Esophagus muscularis mucosa (tissue), 4 donors: Measurements from ENCODE around the gene MUC5B.

Source experiments
- EP300 ChIP-seq: sonication (generic); formaldehyde crosslinking; IDR thresholded peaks from one replicate; pipeline ENCODE4 v1.6.1; 2017; ENCODE audit warnings: antibody characterized with exemption
- POLR2A ChIP-seq: fragments of 450-650 bp; IDR thresholded peaks from one replicate; pipeline ENCODE4 v1.6.1; 2017; ENCODE audit warnings: antibody characterized with exemption, moderate library complexity, mild to moderate bottlenecking, low read depth
- TF ChIP-seq, protein P1 (sequence below), 3 experiments: fragments of 200-600 bp in 2 of 3; fragments of 450-650 bp in 1 of 3; sonication (generic) in 2 of 3; IDR thresholded peaks; one replicate each; pipeline ENCODE4 v1.5.1; 2017 to 2019; ENCODE audit warnings: antibody characterized with exemption in 3 of 3, mild to moderate bottlenecking in 2 of 3, moderate library complexity in 1 of 3

DNA sequence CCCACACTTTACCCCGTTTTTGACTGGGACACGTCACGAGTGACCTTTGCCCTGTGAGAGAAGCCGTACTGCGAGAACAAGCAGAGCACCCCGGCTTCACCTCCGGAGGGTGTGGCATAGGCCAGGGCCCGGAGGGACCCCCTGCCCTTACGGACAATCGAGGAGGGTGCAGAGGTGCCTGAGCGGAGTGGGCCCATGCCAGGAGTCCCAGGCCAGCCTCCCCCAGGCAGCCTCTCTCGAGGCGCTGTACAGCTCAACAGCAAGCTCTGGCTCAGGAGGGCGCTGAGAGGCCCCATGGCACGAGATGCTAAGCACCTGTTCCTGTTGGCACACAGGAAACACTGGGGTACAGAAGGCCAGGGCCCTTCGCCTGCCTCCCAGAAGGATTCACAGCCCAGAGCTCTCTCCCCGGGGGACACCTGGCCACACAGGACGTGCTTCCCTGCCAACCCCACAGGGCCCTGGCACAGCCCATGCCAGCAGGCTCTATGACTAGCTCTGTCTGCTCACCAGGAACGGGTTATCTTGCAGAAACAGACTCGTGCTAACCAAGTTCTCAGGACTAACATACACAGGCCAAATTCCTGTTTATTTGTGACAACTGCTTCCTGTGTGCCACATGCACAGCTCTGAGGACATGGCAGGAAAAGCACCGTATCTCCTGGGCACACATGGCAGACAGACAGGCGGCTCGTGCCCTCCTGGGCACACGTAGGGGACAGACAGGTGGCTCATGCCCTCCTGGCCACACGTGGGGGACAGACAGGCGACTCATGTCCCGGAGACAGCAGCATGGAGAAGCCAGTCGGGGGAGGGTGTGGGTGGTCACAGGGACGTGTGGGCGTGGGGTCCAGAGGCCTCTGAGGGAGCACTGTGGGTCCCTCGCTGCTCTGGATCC lies 75.0 kb downstream of the MUC5B start:
- TF ChIP-seq POLR2A, result no peak
- TF ChIP-seq, protein P1, sequence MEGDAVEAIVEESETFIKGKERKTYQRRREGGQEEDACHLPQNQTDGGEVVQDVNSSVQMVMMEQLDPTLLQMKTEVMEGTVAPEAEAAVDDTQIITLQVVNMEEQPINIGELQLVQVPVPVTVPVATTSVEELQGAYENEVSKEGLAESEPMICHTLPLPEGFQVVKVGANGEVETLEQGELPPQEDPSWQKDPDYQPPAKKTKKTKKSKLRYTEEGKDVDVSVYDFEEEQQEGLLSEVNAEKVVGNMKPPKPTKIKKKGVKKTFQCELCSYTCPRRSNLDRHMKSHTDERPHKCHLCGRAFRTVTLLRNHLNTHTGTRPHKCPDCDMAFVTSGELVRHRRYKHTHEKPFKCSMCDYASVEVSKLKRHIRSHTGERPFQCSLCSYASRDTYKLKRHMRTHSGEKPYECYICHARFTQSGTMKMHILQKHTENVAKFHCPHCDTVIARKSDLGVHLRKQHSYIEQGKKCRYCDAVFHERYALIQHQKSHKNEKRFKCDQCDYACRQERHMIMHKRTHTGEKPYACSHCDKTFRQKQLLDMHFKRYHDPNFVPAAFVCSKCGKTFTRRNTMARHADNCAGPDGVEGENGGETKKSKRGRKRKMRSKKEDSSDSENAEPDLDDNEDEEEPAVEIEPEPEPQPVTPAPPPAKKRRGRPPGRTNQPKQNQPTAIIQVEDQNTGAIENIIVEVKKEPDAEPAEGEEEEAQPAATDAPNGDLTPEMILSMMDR (IDR thresholded peaks at IDR 0.05), result no peak
- TF ChIP-seq EP300, result no peak
